Neural progenitor cell (in vitro differentiated cells): Measurements from ENCODE around the gene CAPN15.

Experiments used
- CTCF ChIP-seq: fragments of 200-600 bp; sonication (generic); IDR thresholded peaks from 2 replicates; pipeline ENCODE4 v1.5.1; 2017; ENCODE audit warnings: antibody characterized with exemption, mild to moderate bottlenecking
- EZH2 ChIP-seq: fragments of 200-600 bp; sonication (generic); IDR thresholded peaks from 2 replicates; pipeline ENCODE4 v1.6.1; 2017; ENCODE audit warnings: antibody characterized with exemption, mild to moderate bottlenecking, moderate library complexity
- EZH2phosphoT487 ChIP-seq: fragments of 200-600 bp; sonication (generic); IDR thresholded peaks from 2 replicates; pipeline ENCODE4 v1.6.1; 2017; ENCODE audit warnings: antibody characterized with exemption

GRCh38 chr16:582218-582613 is 54.7 kb downstream of the CAPN15 start:
- TF ChIP-seq CTCF (no peak), EZH2 (no peak), EZH2phosphoT487 (no peak)
